ENCODE results near the gene ANXA1. TPM values are rescaled to one million over a fixed set of nuclear protein-coding genes. Genes with fewer than 3 reads are reported as not detected.
"Not testable (repeated sequence)": the region's sequence is repeated elsewhere in the genome, so short reads cannot be mapped to it uniquely, and the experiment has no call there.

Gene ANXA1
- total and polyA plus RNA-seq, 2 experiments from 2014 or later, result 1,002 to 1,010 TPM

DNA sequence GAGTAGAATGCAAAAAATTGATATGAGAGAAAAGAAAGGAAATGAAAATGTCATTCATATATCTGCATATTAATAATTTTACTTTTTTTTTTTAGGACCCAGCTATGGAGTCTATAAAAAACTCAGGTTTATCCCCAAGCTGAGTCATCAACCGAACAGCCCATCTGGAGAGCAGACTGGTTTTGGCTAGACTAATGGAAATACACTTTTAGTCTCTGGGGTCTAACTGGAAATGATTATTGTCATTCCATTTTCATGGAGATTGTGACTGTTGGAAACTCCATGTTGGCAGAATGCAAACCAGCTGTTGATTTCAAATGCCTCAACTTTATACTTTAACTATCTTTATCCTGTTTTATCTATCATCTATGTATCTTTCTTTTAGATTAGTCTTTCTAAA lies 28.7 kb downstream of the ANXA1 start:
- 0 to 3% methylated on average over 1 of the region's 1 CpG for WGBS, 2 experiments (ENCODE audit: low coverage in 1 of 2, low lambda C conversion rate in 2 of 2, missing lambda C conversion rate in 2 of 2)
- H3K79me2 ChIP-seq (ENCODE audit: insufficient read depth), result no peaks in the 10 kb centered on the region
- no peak overlapping the region for H3K9ac ChIP-seq
- TF ChIP-seq EZH2phosphoT487 (IDR thresholded peaks at IDR 0.05; ENCODE audit: insufficient read depth, low read depth), result no peak
- no peak for TF ChIP-seq EZH2 (IDR thresholded peaks at IDR 0.05; ENCODE audit: insufficient read depth, poor library complexity, severe bottlenecking)
- peak overlapping the region; percentile 43 for H3K4me2 ChIP-seq (ENCODE audit: unreplicated experiment)
- no peak overlapping the region for H3K4me3 ChIP-seq
- H3K9me2 ChIP-seq (ENCODE audit: insufficient read depth), result no peaks in the 10 kb centered on the region
- H3K27ac ChIP-seq, result no peak overlapping the region
- H3K9me3 ChIP-seq (ENCODE audit: low read depth), result no peaks in the 10 kb centered on the region
- peaks cover 34% of the 10 kb centered on the region for H3K4me1 ChIP-seq (ENCODE audit: insufficient read depth)
- in situ Hi-C loops (cut with MboI), result loop anchor here (25.0 kb wide), 1 partner anchor 1143 kb away; no protein-coding TSS in a partner anchor
- no peaks in the 10 kb centered on the region for H3K27me3 ChIP-seq (replicated peaks; ENCODE audit: insufficient read depth)
- peaks cover 16% of the 10 kb centered on the region for H3F3A ChIP-seq (ENCODE audit: insufficient read depth)
- H2AFZ ChIP-seq, result no peak overlapping the region
- H4K20me1 ChIP-seq (ENCODE audit: insufficient read depth), result no peaks in the 10 kb centered on the region
- DNase-seq, result peak; percentile 83
- no peaks in the 10 kb centered on the region for H3K36me3 ChIP-seq (ENCODE audit: low read depth)

DNA sequence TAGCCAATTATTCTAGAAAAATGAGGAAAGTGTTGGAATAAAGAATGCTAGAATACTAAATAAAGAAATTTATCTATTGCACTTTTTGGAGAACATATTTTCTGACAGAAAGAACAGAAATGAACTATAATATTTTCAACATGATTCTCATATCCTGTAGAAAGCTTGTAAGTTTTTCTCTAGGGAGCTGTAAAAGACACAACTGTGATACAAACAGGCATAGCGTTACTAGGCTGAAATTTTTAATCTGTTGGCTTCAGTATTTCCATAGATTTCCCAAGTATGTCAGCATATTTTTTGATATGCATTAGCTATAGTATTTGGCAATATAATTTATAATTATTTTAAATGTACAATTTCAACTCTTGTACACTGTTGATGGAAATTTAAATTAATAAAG lies 31.3 kb downstream of the ANXA1 start:
- 53 to 71% methylated on average over 1 of the region's 1 CpG for WGBS, 2 experiments (ENCODE audit: low coverage in 1 of 2, low lambda C conversion rate in 2 of 2, missing lambda C conversion rate in 2 of 2)
- H3K9me2 ChIP-seq (ENCODE audit: insufficient read depth), result no peaks in the 10 kb centered on the region
- H4K20me1 ChIP-seq (ENCODE audit: insufficient read depth), result no peaks in the 10 kb centered on the region
- H3K27ac ChIP-seq, result no peak overlapping the region
- no peaks in the 10 kb centered on the region for H3K79me2 ChIP-seq (ENCODE audit: insufficient read depth)
- TF ChIP-seq EZH2phosphoT487 (IDR thresholded peaks at IDR 0.05; ENCODE audit: insufficient read depth, low read depth) (no peak), EZH2 (IDR thresholded peaks at IDR 0.05; ENCODE audit: insufficient read depth, poor library complexity, severe bottlenecking) (no peak)
- H3F3A ChIP-seq (ENCODE audit: insufficient read depth), result peaks cover 11% of the 10 kb centered on the region
- no peaks in the 10 kb centered on the region; the same call in 1 of the 2 replicates for H3K27me3 ChIP-seq (replicated peaks; ENCODE audit: insufficient read depth)
- in situ Hi-C loops (cut with MboI), result loop anchor here (25.0 kb wide), 1 partner anchor 1146 kb away; no protein-coding TSS in a partner anchor
- no peak overlapping the region for H2AFZ ChIP-seq
- no peak overlapping the region for H3K4me2 ChIP-seq (ENCODE audit: unreplicated experiment)
- no peak overlapping the region for H3K9ac ChIP-seq
- DNase-seq, result no peak
- H3K4me1 ChIP-seq (ENCODE audit: insufficient read depth), result peaks cover 26% of the 10 kb centered on the region
- H3K4me3 ChIP-seq, result no peak overlapping the region
- no peaks in the 10 kb centered on the region for H3K9me3 ChIP-seq (ENCODE audit: low read depth)
- no peaks in the 10 kb centered on the region for H3K36me3 ChIP-seq (ENCODE audit: low read depth)

DNA sequence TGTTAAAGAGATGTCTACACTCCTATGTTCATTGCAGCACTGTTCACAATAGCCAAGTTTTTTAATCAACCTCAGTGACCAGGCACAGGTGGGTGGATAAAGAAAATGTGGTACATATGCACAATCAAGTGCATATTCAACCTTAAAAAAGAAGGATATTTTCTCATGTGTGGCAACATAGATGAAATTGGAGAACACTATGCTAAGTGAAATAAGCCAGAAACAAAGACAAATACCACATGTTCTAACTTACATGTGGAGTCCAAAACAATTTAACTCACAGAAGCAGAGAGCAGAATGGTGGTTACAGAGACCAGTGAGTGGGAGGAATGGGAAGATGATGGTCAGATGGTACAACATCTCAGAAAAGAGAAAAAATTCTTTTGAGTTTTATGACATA lies 31.8 kb downstream of the ANXA1 start:
- Histone ChIP-seq H3K27me3 (replicated peaks; ENCODE audit: insufficient read depth) (no peaks in the 10 kb centered on the region; the same call in 1 of the 2 replicates), H3K9ac (no peak overlapping the region), H4K20me1 (ENCODE audit: insufficient read depth) (no peaks in the 10 kb centered on the region), H3K36me3 (ENCODE audit: low read depth) (no peaks in the 10 kb centered on the region), H2AFZ (no peak overlapping the region), H3K4me3 (no peak overlapping the region), H3K9me2 (ENCODE audit: insufficient read depth) (no peaks in the 10 kb centered on the region), H3K79me2 (ENCODE audit: insufficient read depth) (no peaks in the 10 kb centered on the region), H3K4me2 (ENCODE audit: unreplicated experiment) (no peak overlapping the region), H3K9me3 (ENCODE audit: low read depth) (no peaks in the 10 kb centered on the region), H3K4me1 (ENCODE audit: insufficient read depth) (peaks cover 26% of the 10 kb centered on the region), H3F3A (ENCODE audit: insufficient read depth) (peaks cover 11% of the 10 kb centered on the region), H3K27ac (no peak overlapping the region)
- TF ChIP-seq EZH2phosphoT487 (IDR thresholded peaks at IDR 0.05; ENCODE audit: insufficient read depth, low read depth) (no peak), EZH2 (IDR thresholded peaks at IDR 0.05; ENCODE audit: insufficient read depth, poor library complexity, severe bottlenecking) (no peak)
- no peak for DNase-seq
- in situ Hi-C loops (cut with MboI), result loop anchor here (25.0 kb wide), 1 partner anchor 1146 kb away; no protein-coding TSS in a partner anchor

DNA sequence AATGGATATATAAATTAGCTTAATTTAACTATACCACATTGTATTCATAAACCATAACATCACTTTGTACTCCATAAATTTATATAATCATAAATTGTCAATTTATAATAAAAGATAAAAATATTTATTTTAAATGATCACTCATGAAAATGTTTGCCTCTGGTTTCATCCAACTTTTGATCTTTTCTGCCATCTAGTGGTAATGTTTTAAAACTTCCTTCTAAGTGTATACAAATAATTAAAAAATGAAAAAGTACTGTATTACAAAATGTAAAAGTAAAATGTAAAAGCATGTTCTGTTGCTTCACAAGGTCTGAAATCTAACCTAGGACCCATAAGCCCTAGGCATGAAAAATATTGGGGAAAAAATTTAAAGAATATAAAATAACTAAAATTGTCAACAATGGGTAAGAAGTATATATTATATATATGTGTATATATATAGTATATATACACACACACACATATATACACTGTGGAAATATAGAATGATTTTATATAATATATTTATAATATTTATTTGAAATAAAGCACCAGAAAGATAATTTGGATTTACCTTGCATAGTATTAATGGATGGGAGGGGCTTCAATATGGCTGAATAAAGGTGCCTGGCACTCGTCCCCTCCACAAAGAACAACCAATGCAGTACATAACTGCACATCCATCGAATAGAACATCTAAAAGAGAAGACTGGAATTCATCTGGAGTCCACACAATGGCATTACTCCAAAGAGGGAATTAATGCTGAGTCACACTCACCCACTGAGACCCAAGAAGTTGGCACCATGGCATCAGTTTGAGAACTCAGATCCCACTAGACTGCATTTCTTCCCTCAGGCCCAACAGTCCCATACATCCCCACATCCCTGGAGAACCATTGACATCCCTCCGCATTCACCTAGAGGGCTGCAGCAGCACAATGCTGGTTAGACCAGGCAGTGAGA lies 32.5 kb downstream of the ANXA1 start:
- no peak overlapping the region for H2AFZ ChIP-seq
- in situ Hi-C loops (cut with MboI), result loop anchor here (25.0 kb wide), 1 partner anchor 1147 kb away; no protein-coding TSS in a partner anchor
- 36 to 38% methylated on average over 3 of the region's 3 CpGs for WGBS, 2 experiments (ENCODE audit: low coverage in 1 of 2, low lambda C conversion rate in 2 of 2, missing lambda C conversion rate in 2 of 2)
- H3K9ac ChIP-seq, result no peak overlapping the region
- H3K4me3 ChIP-seq, result no peak overlapping the region
- H3K4me2 ChIP-seq (ENCODE audit: unreplicated experiment), result no peak overlapping the region
- H3K27ac ChIP-seq, result no peak overlapping the region
- H4K20me1 ChIP-seq (ENCODE audit: insufficient read depth), result no peaks in the 10 kb centered on the region
- peaks cover 25% of the 10 kb centered on the region for H3K4me1 ChIP-seq (ENCODE audit: insufficient read depth)
- H3K9me3 ChIP-seq (ENCODE audit: low read depth), result no peaks in the 10 kb centered on the region
- H3K27me3 ChIP-seq (replicated peaks; ENCODE audit: insufficient read depth), result no peaks in the 10 kb centered on the region; the same call in 1 of the 2 replicates
- no peak for TF ChIP-seq EZH2phosphoT487 (IDR thresholded peaks at IDR 0.05; ENCODE audit: insufficient read depth, low read depth)
- no peak for TF ChIP-seq EZH2 (IDR thresholded peaks at IDR 0.05; ENCODE audit: insufficient read depth, poor library complexity, severe bottlenecking)
- no peaks in the 10 kb centered on the region for H3K9me2 ChIP-seq (ENCODE audit: insufficient read depth)
- no peaks in the 10 kb centered on the region for H3K36me3 ChIP-seq (ENCODE audit: low read depth)
- DNase-seq, result peak; percentile 60
- no peaks in the 10 kb centered on the region for H3K79me2 ChIP-seq (ENCODE audit: insufficient read depth)
- H3F3A ChIP-seq (ENCODE audit: insufficient read depth), result peaks cover 11% of the 10 kb centered on the region

DNA sequence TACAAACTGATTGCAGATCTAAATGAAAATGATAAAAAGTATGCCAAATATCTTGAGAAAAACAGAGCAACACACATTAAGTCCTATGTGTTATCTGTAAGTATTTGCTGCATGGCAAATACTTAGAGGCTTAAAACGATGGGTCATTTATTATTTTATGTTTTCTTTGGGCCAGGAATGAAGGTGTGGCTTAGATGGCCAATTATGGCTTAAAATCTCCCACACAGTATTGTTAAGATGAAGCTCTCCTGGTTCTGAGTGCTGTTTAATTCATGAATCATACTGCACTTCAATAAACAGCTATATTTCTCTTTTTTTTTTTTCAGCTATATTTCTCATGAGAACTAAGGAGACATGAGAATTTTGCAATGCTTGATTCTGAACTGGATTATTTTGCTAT lies 39.4 kb downstream of the ANXA1 start:
- not testable (repeated sequence) for H3K36me3 ChIP-seq (ENCODE audit: low read depth); H3K9ac ChIP-seq; H3K4me3 ChIP-seq; H3K27me3 ChIP-seq (replicated peaks; ENCODE audit: insufficient read depth); H4K20me1 ChIP-seq (ENCODE audit: insufficient read depth); H3K4me1 ChIP-seq (ENCODE audit: insufficient read depth); H3K79me2 ChIP-seq (ENCODE audit: insufficient read depth); H3K27ac ChIP-seq; H3K4me2 ChIP-seq (ENCODE audit: unreplicated experiment); H3F3A ChIP-seq (ENCODE audit: insufficient read depth); H3K9me2 ChIP-seq (ENCODE audit: insufficient read depth); H2AFZ ChIP-seq; H3K9me3 ChIP-seq (ENCODE audit: low read depth)
- in situ Hi-C loops (cut with MboI), result loop anchor here (25.0 kb wide), 1 partner anchor 1154 kb away; no protein-coding TSS in a partner anchor
- 27 to 42% methylated on average over 1 of the region's 1 CpG for WGBS, 2 experiments (ENCODE audit: low coverage in 1 of 2, low lambda C conversion rate in 2 of 2, missing lambda C conversion rate in 2 of 2)
- peak; percentile 33 for DNase-seq
